Smooth muscle cell (in vitro differentiated cells): ENCODE measurements around the gene AEBP1. TPM values are rescaled to one million over a fixed set of nuclear protein-coding genes. Genes with fewer than 3 reads are reported as not detected.
A peak's percentile ranks its signal among the peaks of the same experiment; 100 is the strongest.

Source experiments
- DNase-seq: peaks from one replicate; lab custom pipeline; 2025; ENCODE audit not compliant: unreplicated experiment; lab: John Stamatoyannopoulos, UW
- H2AFZ ChIP-seq: fragments of 200-600 bp; sonication (generic); 2 replicates; pipeline ENCODE4 v1.6.0; 2016; ENCODE audit warnings: antibody characterized with exemption, low read depth, mild to moderate bottlenecking
- H3F3A ChIP-seq: fragments of 200-600 bp; sonication (generic); 2 replicates; pipeline ENCODE4 v1.6.0; 2017; ENCODE audit warnings: antibody characterized with exemption, low read depth
- H3K27ac ChIP-seq: fragments of 200-600 bp; sonication (generic); 2 replicates; pipeline ENCODE4 v1.5.1; 2016; ENCODE audit warnings: low read depth, mild to moderate bottlenecking
- H3K27me3 ChIP-seq: fragments of 200-600 bp; sonication (generic); 2 replicates; pipeline ENCODE4 v1.6.1; 2016; ENCODE audit warnings: low read depth, mild to moderate bottlenecking
- H3K36me3 ChIP-seq: fragments of 200-600 bp; sonication (generic); 2 replicates; pipeline ENCODE4 v1.5.1; 2016; ENCODE audit warnings: low read depth
- H3K4me1 ChIP-seq: fragments of 200-600 bp; sonication (generic); 2 replicates; pipeline ENCODE4 v1.5.1; 2016; ENCODE audit warnings: low read depth
- H3K4me2 ChIP-seq: fragments of 200-600 bp; sonication (generic); 2 replicates; pipeline ENCODE4 v1.6.0; 2016; ENCODE audit warnings: mild to moderate bottlenecking
- H3K4me3 ChIP-seq: fragments of 200-600 bp; sonication (generic); 2 replicates; pipeline ENCODE4 v1.5.1; 2016; ENCODE audit warnings: mild to moderate bottlenecking
- H3K79me2 ChIP-seq: fragments of 200-600 bp; sonication (generic); 2 replicates; pipeline ENCODE4 v1.6.0; 2016; ENCODE audit warnings: low read depth, mild to moderate bottlenecking
- H3K9ac ChIP-seq: fragments of 200-600 bp; sonication (generic); 2 replicates; pipeline ENCODE4 v1.6.0; 2016; ENCODE audit warnings: low read depth
- H3K9me3 ChIP-seq: fragments of 200-600 bp; sonication (generic); replicated peaks from 2 replicates; pipeline ENCODE4 v1.5.1; 2016; ENCODE audit warnings: low read depth
- H4K20me1 ChIP-seq: fragments of 200-600 bp; sonication (generic); 2 replicates; pipeline ENCODE4 v1.6.0; 2016; ENCODE audit warnings: low read depth
- WGBS: methylation state at CpG from one replicate; pipeline ENCODE4 v1.1.7; 2016; ENCODE audit warnings: low lambda C conversion rate; 5-methylcytosine and 5-hydroxymethylcytosine counted together
- polyA plus RNA-seq: library from polyadenylated mRNA; unstranded; fragments of >200 nt; fragmentation: Nextera tagmentation; extraction: Ambion mirVana; gene quantifications from 2 replicates; pipeline ENCODE4 v1.2.1, GENCODE V29; 2016
- total RNA-seq: library from RNA; depleted of rRNA; stranded (reverse); fragments of >200 nt; gene quantifications from 2 replicates; pipeline ENCODE4 v1.2.3, GENCODE V29; 2014
- TF ChIP-seq, protein P1 (sequence below): fragments of 200-600 bp; sonication (generic); IDR thresholded peaks from 2 replicates; pipeline ENCODE4 v1.5.1; 2017; ENCODE audit warnings: borderline replicate concordance, mild to moderate bottlenecking, antibody characterized with exemption; ENCODE audit not compliant: insufficient read depth, poor library complexity, severe bottlenecking

Gene AEBP1
- total and polyA plus RNA-seq, 2 experiments from 2014 or later = 39.7 to 163 TPM

DNA sequence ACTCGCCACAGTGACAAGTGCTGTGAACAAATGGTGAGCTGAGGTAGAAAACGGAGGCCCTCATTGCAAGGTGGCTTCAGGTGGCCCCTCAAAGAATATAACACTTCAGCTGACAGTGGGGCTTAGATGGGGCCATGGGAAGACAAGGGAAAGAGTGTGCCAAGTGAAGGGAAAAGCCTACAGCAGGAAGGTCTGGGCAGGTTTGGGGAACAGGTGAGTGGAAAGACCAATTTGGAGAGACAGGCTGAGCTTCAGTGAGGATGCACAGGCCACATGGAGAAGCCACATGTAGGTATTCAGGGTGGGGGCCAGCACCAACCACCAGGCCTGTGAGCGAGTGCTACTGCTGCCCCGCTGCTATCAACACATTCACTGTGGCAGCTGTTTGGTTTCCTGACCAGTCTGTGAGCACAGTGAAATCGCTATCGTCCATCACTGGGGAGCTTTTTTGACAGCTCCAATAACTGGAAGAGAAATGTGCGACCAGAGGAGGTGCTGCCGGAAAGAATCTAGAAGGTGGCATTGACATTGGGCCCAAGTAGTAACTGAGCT is 15.8 kb downstream of the AEBP1 start:
- no peak overlapping the region for H3K27ac ChIP-seq
- no peaks in the 10 kb centered on the region for H4K20me1 ChIP-seq
- TF ChIP-seq, protein P1, sequence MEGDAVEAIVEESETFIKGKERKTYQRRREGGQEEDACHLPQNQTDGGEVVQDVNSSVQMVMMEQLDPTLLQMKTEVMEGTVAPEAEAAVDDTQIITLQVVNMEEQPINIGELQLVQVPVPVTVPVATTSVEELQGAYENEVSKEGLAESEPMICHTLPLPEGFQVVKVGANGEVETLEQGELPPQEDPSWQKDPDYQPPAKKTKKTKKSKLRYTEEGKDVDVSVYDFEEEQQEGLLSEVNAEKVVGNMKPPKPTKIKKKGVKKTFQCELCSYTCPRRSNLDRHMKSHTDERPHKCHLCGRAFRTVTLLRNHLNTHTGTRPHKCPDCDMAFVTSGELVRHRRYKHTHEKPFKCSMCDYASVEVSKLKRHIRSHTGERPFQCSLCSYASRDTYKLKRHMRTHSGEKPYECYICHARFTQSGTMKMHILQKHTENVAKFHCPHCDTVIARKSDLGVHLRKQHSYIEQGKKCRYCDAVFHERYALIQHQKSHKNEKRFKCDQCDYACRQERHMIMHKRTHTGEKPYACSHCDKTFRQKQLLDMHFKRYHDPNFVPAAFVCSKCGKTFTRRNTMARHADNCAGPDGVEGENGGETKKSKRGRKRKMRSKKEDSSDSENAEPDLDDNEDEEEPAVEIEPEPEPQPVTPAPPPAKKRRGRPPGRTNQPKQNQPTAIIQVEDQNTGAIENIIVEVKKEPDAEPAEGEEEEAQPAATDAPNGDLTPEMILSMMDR = no peak
- no peak overlapping the region for H2AFZ ChIP-seq
- H3K36me3 ChIP-seq = no peaks in the 10 kb centered on the region
- H3K27me3 ChIP-seq = no peaks in the 10 kb centered on the region
- H3K9ac ChIP-seq = no peak overlapping the region
- peaks cover 12% of the 10 kb centered on the region for H3K4me1 ChIP-seq
- peaks cover 17% of the 10 kb centered on the region for H3K79me2 ChIP-seq
- no peak overlapping the region for H3K4me3 ChIP-seq
- H3K9me3 ChIP-seq = no peaks in the 10 kb centered on the region
- H3K4me2 ChIP-seq = no peak overlapping the region
- 96% methylated on average over 8 of the region's 8 CpGs for WGBS
- DNase-seq = no peak
- H3F3A ChIP-seq = peaks cover 2% of the 10 kb centered on the region

DNA sequence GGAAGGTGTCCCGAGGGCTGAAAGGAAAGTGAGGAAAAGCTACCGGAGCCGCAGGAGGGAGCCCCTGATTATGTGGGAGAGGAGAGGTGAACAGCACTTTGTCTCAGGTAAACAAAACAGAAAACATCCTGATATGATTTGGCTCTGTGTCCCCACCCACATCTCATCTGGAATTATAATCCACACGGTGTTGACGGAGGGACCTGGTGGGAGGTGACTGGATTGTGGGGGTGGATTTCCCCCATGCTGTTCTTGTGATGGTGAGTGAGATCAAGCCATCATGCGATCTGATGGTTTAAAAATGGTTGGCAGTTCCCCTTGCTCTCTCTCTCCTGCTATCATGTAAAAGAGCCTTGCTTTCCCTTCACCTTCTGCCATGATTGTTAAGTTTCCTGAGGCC is 16.2 kb downstream of the AEBP1 start:
- Histone ChIP-seq H3K9me3 (no peaks in the 10 kb centered on the region), H3K4me2 (no peak overlapping the region)
- 94% methylated on average over 6 of the region's 6 CpGs for WGBS

DNA sequence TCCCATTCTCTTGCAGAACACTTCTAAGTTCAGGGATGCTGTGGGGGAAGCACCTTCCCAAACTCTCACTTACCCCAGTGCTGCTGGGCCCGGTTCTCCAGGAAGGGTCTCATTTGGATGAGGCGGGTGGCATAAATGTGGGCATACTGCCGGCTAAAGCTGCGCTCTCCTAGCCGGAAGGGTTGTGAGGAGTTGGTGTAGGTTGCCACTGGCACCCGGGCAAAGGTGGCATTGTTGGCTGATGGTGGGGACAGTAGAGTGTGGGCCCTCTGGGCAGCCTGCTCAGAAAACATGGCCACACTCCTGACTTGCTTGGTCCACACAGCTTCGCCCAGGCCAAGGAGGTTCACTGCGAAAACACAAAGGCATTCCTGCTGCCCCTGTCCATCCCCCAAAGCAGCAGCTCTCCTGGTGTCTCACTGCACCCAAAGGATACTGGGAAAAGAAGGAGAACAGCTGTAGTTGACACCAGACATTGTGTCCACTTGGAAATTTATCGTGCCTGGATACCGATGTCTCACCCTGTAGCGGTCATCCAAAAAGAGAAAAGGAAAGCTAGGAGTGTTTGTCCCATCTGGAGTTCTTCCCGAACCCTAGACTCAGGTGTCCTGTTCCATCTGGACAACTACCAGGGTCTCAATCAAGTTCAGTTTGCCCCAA is 17.7 kb downstream of the AEBP1 start:
- Histone ChIP-seq H3K27me3 (no peaks in the 10 kb centered on the region), H3K4me3 (peak overlapping the region; percentile 73), H3K27ac (no peak overlapping the region), H3K9ac (no peak overlapping the region), H3K9me3 (no peaks in the 10 kb centered on the region), H2AFZ (no peak overlapping the region), H3K79me2 (peaks cover 17% of the 10 kb centered on the region), H3K4me2 (peak overlapping the region; percentile 97), H3F3A (peaks cover 6% of the 10 kb centered on the region), H3K36me3 (no peaks in the 10 kb centered on the region), H3K4me1 (peaks cover 12% of the 10 kb centered on the region), H4K20me1 (no peaks in the 10 kb centered on the region)
- 95% methylated on average over 12 of the region's 12 CpGs for WGBS
- TF ChIP-seq, protein P1 = no peak
- no peak for DNase-seq

More for the DNA sequence above, 16.2 kb downstream of the AEBP1 start:
- DNase-seq = no peak
- H3K9ac ChIP-seq = no peak overlapping the region
- H3K36me3 ChIP-seq = no peaks in the 10 kb centered on the region
- H3F3A ChIP-seq = peaks cover 6% of the 10 kb centered on the region
- H3K27me3 ChIP-seq = no peaks in the 10 kb centered on the region
- TF ChIP-seq, protein P1 = no peak
- H3K4me1 ChIP-seq = peaks cover 12% of the 10 kb centered on the region
- H3K4me3 ChIP-seq = no peak overlapping the region
- peaks cover 17% of the 10 kb centered on the region for H3K79me2 ChIP-seq
- H2AFZ ChIP-seq = no peak overlapping the region
- H4K20me1 ChIP-seq = no peaks in the 10 kb centered on the region
- no peak overlapping the region for H3K27ac ChIP-seq
